ENCODE measurements around the gene NHSL1. TPM values are rescaled to one million over a fixed set of nuclear protein-coding genes. Genes with fewer than 3 reads are reported as not detected.
"Not testable (repeated sequence)": the region's sequence is repeated elsewhere in the genome, so short reads cannot be mapped to it uniquely, and the experiment has no call there.

NHSL1 gene
- total RNA-seq, 3 donors from 2014 or later = 0.11 to 0.71 (median 0.68) TPM

DNA sequence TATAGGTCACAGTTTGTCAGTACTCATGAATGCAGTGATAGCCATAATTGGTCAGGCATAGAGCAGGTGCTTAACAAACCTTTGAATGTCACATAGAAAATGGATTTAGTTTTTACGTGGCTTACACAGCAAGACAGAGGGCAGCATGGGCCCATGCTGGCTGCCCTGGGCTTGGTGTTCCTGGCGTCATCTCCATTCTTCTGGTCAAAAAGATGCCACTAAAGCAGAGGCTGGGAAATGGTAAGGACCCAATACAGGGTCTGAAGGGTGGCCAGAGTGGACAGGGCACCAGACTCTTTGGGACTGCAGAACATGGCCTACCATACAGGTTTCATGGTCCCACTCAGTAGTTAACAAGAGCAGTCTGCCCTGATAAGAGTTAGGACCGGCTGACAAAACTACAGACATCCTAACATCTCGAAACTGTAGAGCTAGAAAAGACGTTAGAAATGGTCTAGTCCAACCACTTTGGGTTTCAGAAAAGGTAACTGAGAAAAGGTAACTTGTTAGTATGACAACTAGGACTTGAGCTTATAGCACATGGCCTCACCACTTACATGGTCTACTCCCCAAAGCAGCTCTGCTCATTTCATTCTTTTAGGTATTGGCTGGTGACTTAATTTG, 72.7 kb downstream of the NHSL1 start:
- ATAC-seq = no peak
- no peak overlapping the region for H3K4me3 Mint-ChIP-seq
- no peak for DNase-seq
- H3K9me3 Mint-ChIP-seq = no peaks in the 10 kb centered on the region
- H3K27me3 Mint-ChIP-seq (ENCODE audit: low read depth) = no peaks in the 10 kb centered on the region
- peaks cover 6% of the 10 kb centered on the region for H3K4me1 Mint-ChIP-seq (ENCODE audit: low read depth)
- H3K36me3 Mint-ChIP-seq (ENCODE audit: insufficient read depth) = no peaks in the 10 kb centered on the region

DNA sequence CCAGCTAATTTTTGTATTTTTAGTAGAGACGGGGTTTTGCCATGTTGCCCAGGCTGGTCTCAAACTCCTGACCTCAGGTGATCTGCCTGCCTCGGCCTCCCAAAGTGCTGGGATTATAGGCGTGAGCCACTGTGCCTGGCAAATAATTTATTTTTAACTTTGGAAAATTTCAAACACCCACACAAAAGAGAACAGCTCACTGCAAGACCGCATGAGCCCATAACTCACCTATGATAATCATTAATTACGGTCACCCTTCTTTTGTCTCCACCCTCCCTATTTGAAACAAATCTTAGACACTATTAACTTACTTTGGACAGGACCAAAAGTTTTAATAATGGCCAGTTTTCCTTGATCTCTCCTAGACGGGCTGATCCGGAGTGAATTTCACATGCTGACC, 74.0 kb downstream of the NHSL1 start:
- not testable (repeated sequence) for ATAC-seq; H3K36me3 Mint-ChIP-seq (ENCODE audit: insufficient read depth); DNase-seq; H3K27me3 Mint-ChIP-seq (ENCODE audit: low read depth); H3K9me3 Mint-ChIP-seq; H3K4me1 Mint-ChIP-seq (ENCODE audit: low read depth); H3K4me3 Mint-ChIP-seq

DNA sequence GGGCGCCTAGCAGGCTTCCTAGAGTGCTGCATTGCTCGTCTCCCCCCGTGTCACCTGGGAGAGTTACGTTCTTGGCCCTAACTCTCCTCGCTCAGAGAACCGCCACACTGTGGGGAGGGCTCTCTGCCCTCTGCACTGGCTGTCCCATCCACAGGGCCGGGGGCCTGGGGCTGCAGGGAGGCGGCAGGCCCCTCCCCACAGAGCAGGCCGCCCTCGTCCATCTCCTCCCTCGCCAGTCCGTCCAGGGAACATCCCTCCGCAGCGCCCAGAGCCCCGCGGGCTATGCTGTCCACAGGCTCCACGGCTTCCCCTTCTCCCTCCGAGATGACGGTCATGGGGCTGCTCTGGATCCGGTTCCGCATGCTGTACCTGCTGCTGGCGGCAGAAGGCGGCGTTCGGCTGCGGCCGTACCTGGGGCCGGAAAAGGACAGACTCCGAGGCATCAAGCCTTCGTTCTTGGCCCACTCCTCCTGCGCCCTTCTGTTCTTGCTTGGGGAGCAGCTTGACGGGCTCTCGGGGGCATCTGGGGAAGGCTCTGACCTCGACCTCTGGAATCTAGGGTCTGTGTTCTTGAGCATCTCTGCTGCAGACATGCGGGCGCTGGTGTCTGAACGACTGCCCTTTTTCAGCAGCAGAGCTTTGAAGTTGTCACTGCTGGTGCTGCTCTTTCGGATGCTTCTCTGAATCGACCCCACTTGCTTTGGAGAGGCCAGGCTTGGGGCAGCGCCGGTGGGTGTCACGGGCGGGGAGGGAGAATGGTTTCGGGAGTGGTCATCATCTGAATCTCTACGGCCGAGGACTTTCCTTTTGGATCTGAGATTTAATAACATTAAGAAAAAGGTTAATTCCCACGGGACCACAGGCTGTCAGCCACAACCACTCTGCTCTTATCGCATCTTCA, 75.0 kb downstream of the NHSL1 start:
- DNase-seq = no peak
- H3K36me3 Mint-ChIP-seq (ENCODE audit: insufficient read depth) = peaks cover 3% of the 10 kb centered on the region
- no peaks in the 10 kb centered on the region for H3K27me3 Mint-ChIP-seq (ENCODE audit: low read depth)
- ATAC-seq = no peak
- no peaks in the 10 kb centered on the region for H3K9me3 Mint-ChIP-seq
- H3K4me3 Mint-ChIP-seq = no peak overlapping the region
- H3K4me1 Mint-ChIP-seq (ENCODE audit: low read depth) = peaks cover 6% of the 10 kb centered on the region

DNA sequence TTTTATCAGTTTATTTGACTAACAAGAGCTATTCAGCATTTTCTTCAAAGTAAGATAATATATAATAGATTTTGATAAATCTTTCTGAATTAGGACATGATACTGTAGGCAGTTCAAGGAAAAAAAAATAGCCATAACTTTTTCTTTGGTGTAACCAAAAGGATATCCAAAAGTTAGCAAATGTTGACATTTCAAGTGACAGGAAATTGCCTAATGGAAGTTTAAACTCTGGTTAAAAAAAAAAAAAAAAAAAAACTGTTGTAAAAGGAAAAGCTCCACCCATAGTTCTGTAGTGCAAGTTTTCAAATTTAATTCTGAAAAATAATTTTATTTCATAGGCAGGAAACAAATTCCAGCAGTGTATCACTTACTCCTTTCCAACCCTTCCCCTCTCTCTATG, 76.4 kb downstream of the NHSL1 start:
- peaks cover 15% of the 10 kb centered on the region for H3K36me3 Mint-ChIP-seq (ENCODE audit: insufficient read depth)
- no peak for ATAC-seq

DNA sequence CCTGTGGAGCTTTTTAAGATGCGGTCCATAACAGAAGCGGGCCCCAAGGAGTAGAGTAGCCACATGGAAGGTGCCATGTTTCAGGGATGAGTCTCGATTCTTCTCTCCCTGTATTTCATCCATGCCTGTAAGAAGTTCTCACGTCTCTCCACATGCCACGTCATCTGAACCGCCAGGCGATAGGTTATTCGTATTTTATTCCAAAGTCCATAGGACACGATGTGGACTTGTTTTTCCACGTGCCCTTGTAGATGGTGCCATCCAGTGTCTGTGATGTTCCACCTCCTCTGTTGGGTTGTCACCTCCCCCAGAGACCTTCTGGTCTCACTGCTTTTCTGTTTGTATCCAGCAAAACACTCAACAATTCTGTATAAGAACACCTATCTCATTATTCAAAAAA, 77.7 kb downstream of the NHSL1 start:
- ATAC-seq = no peak
- H3K9me3 Mint-ChIP-seq = no peaks in the 10 kb centered on the region
- peaks cover 21% of the 10 kb centered on the region for H3K36me3 Mint-ChIP-seq (ENCODE audit: insufficient read depth)
- H3K4me3 Mint-ChIP-seq = no peak overlapping the region
- H3K4me1 Mint-ChIP-seq (ENCODE audit: low read depth) = peaks cover 6% of the 10 kb centered on the region
- no peaks in the 10 kb centered on the region for H3K27me3 Mint-ChIP-seq (ENCODE audit: low read depth)
- no peak for DNase-seq

More for the DNA sequence above, 76.4 kb downstream of the NHSL1 start:
- no peaks in the 10 kb centered on the region for H3K9me3 Mint-ChIP-seq
- H3K27me3 Mint-ChIP-seq (ENCODE audit: low read depth) = no peaks in the 10 kb centered on the region
- DNase-seq = no peak
- H3K4me1 Mint-ChIP-seq (ENCODE audit: low read depth) = peaks cover 6% of the 10 kb centered on the region
- H3K4me3 Mint-ChIP-seq = no peak overlapping the region

DNA sequence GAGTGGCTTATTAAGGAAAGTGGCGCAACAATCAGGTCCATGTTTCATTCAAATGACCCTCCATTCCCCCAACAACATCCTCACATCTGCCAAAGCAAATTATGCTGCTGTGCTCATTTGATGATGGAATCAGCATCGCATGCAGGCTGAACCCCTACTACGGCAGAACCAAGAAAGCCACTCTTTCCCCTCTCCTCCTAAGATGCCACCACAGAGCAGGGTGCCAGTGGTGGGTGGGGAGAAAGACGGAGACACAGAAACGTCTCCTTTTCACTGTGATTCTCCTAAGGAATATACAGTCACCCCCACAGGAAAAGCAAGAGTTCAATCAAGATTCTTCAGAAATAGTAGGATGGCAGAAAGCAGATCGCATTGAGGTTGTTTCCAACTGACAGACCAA, 78.2 kb downstream of the NHSL1 start:
- Mint-ChIP-seq H3K36me3 (ENCODE audit: insufficient read depth) (peaks cover 24% of the 10 kb centered on the region), H3K4me3 (no peak overlapping the region), H3K4me1 (ENCODE audit: low read depth) (peaks cover 6% of the 10 kb centered on the region), H3K27me3 (ENCODE audit: low read depth) (no peaks in the 10 kb centered on the region), H3K9me3 (no peaks in the 10 kb centered on the region)
- no peak for ATAC-seq
- DNase-seq = no peak

DNA sequence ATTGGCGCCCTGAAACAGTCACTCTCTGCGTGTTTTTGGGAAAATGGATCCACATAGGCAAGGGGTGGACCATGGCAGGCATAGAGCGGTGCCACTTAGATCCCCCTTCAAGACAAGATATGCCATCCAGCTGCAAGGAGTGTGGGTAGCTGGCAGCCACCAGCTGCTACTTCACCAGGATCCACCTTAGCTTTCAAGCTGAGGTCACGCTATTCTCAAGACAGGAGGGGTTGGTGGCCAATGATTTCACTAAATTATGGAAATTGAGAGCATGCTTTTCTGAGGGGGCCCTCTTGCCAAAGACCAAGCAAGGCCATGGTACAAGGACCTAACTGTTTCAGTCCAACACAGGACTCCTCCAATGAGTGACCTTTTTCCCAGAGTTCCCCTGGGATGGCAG, 78.9 kb downstream of the NHSL1 start:
- DNase-seq (no peak), ATAC-seq (no peak)
- H3K36me3 Mint-ChIP-seq (ENCODE audit: insufficient read depth) = peaks cover 24% of the 10 kb centered on the region
- no peak overlapping the region for H3K4me3 Mint-ChIP-seq
- H3K4me1 Mint-ChIP-seq (ENCODE audit: low read depth) = peaks cover 6% of the 10 kb centered on the region
- H3K27me3 Mint-ChIP-seq (ENCODE audit: low read depth) = no peaks in the 10 kb centered on the region
- no peaks in the 10 kb centered on the region for H3K9me3 Mint-ChIP-seq

DNA sequence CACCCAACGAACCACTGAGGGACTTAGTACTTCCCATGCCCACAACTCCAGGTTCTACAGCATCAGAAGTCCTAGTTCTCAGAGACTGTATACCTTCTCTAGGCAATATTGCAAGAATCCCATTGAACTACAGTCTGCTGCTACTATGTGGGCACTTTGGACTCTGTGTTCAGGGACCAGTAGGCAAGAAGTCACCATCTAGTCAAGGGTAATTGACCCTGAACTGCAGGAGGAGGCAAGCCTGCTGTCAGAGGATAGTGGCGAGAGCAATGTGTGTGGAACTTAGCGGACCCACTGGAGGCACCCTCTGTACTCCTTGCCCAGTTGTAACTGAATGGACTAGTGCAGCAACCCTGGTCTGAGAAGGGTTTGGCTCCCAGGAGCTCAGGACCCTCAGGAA, 79.5 kb downstream of the NHSL1 start:
- no peak overlapping the region for H3K4me3 Mint-ChIP-seq

DNA sequence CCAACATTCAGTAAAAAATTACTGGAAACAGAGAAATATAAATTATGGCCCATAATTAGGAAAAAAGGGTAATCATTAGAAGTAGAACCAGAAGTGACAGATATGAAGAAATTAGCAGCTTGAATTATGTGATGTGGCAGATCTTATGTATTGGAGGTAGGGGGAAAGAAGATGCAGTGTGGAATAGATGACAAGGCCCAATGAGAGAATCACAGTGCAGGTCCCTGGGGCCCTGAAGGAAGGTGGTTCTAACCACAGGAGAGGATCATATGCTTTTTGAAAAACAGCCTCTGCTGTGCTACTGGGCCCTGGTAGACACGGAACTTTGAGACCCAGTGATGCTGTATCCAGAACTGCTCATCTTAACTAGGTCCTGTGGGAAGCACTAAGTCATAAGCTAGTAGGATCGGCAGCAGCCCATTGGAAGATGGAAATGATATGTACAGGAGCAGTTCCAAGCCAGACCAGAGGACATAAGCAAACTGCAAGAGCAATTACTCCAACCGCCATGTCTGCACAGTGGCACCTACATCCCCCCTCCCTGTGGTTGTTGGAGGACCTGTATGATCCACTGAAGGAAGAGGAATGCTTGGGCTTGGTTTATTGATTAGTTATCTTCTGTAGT, 81.1 kb downstream of the NHSL1 start:
- H3K36me3 Mint-ChIP-seq (ENCODE audit: insufficient read depth) = peaks cover 35% of the 10 kb centered on the region
- ATAC-seq (no peak), DNase-seq (no peak)
- H3K9me3 Mint-ChIP-seq = no peaks in the 10 kb centered on the region
- peaks cover 3% of the 10 kb centered on the region for H3K4me1 Mint-ChIP-seq (ENCODE audit: low read depth)
- no peak overlapping the region for H3K4me3 Mint-ChIP-seq
- no peaks in the 10 kb centered on the region for H3K27me3 Mint-ChIP-seq (ENCODE audit: low read depth)

More for the DNA sequence above, 79.5 kb downstream of the NHSL1 start:
- no peaks in the 10 kb centered on the region for H3K27me3 Mint-ChIP-seq (ENCODE audit: low read depth)
- no peaks in the 10 kb centered on the region for H3K9me3 Mint-ChIP-seq
- no peak for ATAC-seq
- H3K36me3 Mint-ChIP-seq (ENCODE audit: insufficient read depth) = peaks cover 24% of the 10 kb centered on the region
- DNase-seq = no peak
- H3K4me1 Mint-ChIP-seq (ENCODE audit: low read depth) = peaks cover 6% of the 10 kb centered on the region

DNA sequence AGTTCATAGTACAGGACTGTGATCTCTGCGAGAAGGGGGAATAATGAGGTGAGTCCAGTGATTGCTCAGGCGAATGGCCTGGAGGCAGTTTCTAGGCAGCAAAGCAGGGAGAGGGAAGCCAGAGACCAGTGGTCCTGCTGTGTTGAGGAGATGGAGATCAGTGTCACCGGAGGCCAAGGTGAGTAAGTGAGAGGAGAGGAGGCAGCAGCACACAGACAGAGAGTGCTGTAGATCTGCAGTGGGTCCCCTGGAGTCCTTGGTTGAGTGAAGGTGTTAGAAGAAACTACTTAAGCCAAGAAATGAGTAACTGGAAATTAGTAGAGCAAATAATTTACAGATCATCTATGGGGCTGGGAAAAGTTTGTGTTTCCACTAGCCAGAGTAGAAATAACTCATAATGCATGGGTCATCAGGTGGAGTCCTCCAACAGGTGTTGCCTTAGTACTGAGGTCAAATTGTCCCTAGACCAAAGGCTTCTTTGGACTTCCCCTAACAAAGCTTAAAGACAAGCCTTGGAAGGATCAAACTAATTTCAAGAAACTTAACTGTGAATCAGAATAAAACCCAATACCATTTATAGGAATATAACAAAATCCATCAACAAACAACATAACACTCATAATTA, 81.7 kb downstream of the NHSL1 start:
- Mint-ChIP-seq H3K36me3 (ENCODE audit: insufficient read depth) (peaks cover 39% of the 10 kb centered on the region), H3K4me1 (ENCODE audit: low read depth) (no peaks in the 10 kb centered on the region), H3K27me3 (ENCODE audit: low read depth) (no peaks in the 10 kb centered on the region), H3K9me3 (no peaks in the 10 kb centered on the region), H3K4me3 (no peak overlapping the region)
- ATAC-seq (no peak), DNase-seq (no peak)

DNA sequence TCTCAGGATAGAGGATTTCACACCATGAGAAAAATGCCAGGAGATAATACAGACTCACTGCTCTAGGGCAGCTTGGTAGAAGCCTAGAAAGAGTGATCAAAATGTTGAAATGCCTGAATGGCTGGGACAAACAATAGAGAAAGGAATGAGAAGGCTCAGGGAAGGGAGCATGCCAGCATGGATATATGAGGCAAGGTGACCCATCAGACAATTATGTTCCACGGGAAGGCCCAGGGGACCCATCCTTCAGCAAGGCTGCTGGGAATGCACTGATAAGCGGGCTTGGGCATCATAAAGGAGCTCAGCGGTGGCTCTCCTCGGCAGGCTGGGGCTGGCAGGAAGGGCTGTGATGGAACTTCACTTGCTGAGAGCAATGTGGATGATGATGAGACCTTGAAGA, 83.1 kb downstream of the NHSL1 start:
- Mint-ChIP-seq H3K4me1 (ENCODE audit: low read depth) (peaks cover 4% of the 10 kb centered on the region), H3K27me3 (ENCODE audit: low read depth) (no peaks in the 10 kb centered on the region), H3K36me3 (ENCODE audit: insufficient read depth) (peaks cover 43% of the 10 kb centered on the region), H3K9me3 (no peaks in the 10 kb centered on the region), H3K4me3 (no peak overlapping the region)
- no peak for DNase-seq
- ATAC-seq = no peak

DNA sequence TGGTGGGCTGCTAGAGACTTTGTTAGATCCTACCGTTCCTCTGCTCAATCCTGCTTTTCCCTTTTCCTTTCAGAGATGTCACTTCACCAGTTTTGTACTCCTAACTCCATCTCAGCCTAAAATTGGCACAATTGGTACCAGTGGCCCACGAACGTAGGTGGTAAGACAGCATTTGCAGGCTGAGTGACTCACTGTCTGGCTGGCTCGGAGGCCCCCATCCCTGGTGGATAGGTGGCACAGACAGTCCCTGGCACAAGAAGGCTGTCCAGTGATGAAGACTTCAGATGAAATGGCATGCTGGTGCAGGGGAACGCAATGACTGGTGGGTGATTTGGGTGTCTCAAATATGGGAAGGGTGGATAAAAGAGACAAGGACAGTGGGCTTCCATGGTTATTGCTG, 84.2 kb downstream of the NHSL1 start:
- ATAC-seq = no peak
- Mint-ChIP-seq H3K4me3 (no peak overlapping the region), H3K27me3 (ENCODE audit: low read depth) (no peaks in the 10 kb centered on the region), H3K4me1 (ENCODE audit: low read depth) (peaks cover 9% of the 10 kb centered on the region), H3K9me3 (no peaks in the 10 kb centered on the region), H3K36me3 (ENCODE audit: insufficient read depth) (peaks cover 44% of the 10 kb centered on the region)
- DNase-seq = no peak

DNA sequence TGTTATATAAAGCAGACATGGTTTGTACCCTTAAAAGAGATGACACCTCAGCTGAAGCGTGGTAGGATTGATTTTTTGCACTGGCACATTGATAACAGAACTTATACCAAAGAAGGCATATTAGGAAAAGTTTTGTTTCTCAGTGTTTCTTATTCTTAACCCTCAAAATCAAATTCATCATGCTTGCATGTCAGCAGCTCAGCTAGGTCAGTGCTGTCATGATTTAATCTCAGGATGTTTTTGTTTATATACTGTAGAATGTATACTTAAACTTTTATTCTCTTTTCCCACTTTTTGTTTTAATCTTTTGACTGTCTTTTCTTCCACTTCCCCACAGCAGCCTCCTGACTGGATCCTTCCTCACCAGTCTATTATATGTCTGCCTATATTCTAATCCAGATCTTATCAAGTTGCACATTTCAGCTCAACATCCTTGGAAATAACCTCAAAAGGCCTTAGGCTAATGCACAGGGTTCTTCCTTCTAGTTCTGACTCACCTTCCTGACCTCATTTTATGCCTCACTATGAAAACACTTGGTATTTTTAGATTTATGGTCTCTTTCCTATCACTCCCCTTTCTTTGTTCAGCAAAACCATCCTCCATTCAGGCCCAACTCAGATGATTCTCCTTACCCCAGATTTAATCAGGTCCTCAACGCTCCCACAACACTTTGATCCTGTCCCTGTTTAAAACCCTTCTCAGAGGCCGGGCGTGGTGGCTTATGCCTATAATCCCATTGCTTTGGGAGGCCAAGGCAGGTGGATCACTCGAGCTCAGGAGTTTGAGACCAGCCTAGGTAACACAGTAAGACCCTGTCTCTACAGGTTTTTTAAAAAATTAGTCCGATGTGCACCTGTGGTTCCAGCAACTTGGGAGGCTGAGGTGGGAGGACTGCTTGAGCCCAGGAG, 88.1 kb downstream of the NHSL1 start:
- H3K4me3 Mint-ChIP-seq = no peak overlapping the region
- DNase-seq (no peak), ATAC-seq (peak; percentile 70 to 75)
- no peaks in the 10 kb centered on the region for H3K27me3 Mint-ChIP-seq (ENCODE audit: low read depth)
- peaks cover 47% of the 10 kb centered on the region for H3K36me3 Mint-ChIP-seq (ENCODE audit: insufficient read depth)
- H3K4me1 Mint-ChIP-seq (ENCODE audit: low read depth) = peaks cover 18% of the 10 kb centered on the region
- H3K9me3 Mint-ChIP-seq = no peaks in the 10 kb centered on the region
